Thoracic aorta (tissue), 2 donors: ENCODE data around the gene UTS2R. TPM values are rescaled to one million over a fixed set of nuclear protein-coding genes. Genes with fewer than 3 reads are reported as not detected.

Source experiments
- ATAC-seq: fragments of 150-250 bp; one replicate; pipeline ENCODE4 v1.8.0; 2017; ENCODE audit warnings: low read depth; ENCODE audit not compliant: insufficient number of reproducible peaks, low FRiP score
- DNase-seq: peaks from one replicate; pipeline ENCODE4 v3.0.0-alpha.2; 2020; ENCODE audit warnings: low spot score
- H3K27ac ChIP-seq, 2 donors: fragments of 200-600 bp; sonication (generic); 1 replicate in 1 of 2; 2 replicates in 1 of 2; pipeline ENCODE4 v1.5.1; 2016; ENCODE audit warnings: mild to moderate bottlenecking in 2 of 2, moderate library complexity in 2 of 2
- H3K27me3 ChIP-seq: fragments of 200-600 bp; sonication (generic); replicated peaks from 2 replicates; pipeline ENCODE4 v1.6.0; 2016; ENCODE audit warnings: mild to moderate bottlenecking; ENCODE audit not compliant: insufficient read depth
- H3K36me3 ChIP-seq: fragments of 200-600 bp; sonication (generic); one replicate; pipeline ENCODE4 v1.5.1; 2016
- H3K4me1 ChIP-seq, 2 donors: fragments of 200-600 bp; sonication (generic); 1 replicate in 1 of 2; 2 replicates in 1 of 2; pipeline versions ENCODE4 v1.5.1 to v1.6.0; 2016; ENCODE audit warnings: low read depth in 2 of 2, mild to moderate bottlenecking in 1 of 2; ENCODE audit not compliant: control insufficient read depth in 1 of 2
- H3K4me3 ChIP-seq: fragments of 200-600 bp; sonication (generic); 2 replicates; pipeline ENCODE4 v1.5.1; 2016; ENCODE audit warnings: mild to moderate bottlenecking
- H3K9me3 ChIP-seq: fragments of 200-600 bp; sonication (generic); 2 replicates; pipeline ENCODE4 v1.5.1; 2016
- total RNA-seq, 2 donors: library from RNA; depleted of rRNA; stranded (reverse); fragments of >200 nt; gene quantifications; one replicate each; pipeline versions ENCODE4 v1.1.0 to v1.2.3, GENCODE V29; 2016
- TF ChIP-seq, protein P1 (sequence below): fragments of 200-600 bp; sonication (generic); IDR thresholded peaks from one replicate; pipeline ENCODE4 v1.5.1; 2019; ENCODE audit warnings: antibody characterized with exemption

Gene UTS2R
- total RNA-seq, 2 donors from 2014 or later: 0.27 TPM; not detected in 1

DNA sequence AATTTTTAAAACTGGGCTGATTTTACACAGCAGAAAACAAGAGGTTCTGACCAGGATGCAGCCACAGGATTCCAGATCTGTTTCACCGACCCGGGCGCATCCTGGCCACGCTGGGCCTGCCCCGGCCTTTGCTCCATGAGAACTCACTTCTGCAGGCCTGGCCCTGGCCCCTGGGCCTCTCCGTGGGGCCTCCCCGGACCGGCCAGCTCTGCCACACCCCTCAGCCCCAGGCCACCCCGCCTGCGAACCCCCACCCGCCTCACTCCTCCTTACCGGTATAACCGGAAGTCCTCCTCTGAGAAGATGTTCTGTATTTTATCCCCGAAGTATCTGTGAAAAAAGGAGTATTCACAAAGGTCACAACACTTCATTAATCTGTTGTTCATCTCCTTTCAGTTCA, 33.5 kb downstream of the UTS2R start:
- TF ChIP-seq, protein P1, sequence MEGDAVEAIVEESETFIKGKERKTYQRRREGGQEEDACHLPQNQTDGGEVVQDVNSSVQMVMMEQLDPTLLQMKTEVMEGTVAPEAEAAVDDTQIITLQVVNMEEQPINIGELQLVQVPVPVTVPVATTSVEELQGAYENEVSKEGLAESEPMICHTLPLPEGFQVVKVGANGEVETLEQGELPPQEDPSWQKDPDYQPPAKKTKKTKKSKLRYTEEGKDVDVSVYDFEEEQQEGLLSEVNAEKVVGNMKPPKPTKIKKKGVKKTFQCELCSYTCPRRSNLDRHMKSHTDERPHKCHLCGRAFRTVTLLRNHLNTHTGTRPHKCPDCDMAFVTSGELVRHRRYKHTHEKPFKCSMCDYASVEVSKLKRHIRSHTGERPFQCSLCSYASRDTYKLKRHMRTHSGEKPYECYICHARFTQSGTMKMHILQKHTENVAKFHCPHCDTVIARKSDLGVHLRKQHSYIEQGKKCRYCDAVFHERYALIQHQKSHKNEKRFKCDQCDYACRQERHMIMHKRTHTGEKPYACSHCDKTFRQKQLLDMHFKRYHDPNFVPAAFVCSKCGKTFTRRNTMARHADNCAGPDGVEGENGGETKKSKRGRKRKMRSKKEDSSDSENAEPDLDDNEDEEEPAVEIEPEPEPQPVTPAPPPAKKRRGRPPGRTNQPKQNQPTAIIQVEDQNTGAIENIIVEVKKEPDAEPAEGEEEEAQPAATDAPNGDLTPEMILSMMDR: no peak
- Histone ChIP-seq H3K9me3 (no peaks in the 10 kb centered on the region), H3K36me3 (peaks cover 16% of the 10 kb centered on the region), H3K4me1 (no peaks in the 10 kb centered on the region), H3K4me3 (no peak overlapping the region), H3K27ac (no peak overlapping the region), H3K27me3 (no peaks in the 10 kb centered on the region)
- DNase-seq: no peak
- no peak for ATAC-seq

- TF ChIP-seq, protein P1: no peak
- Histone ChIP-seq H3K4me1 (no peaks in the 10 kb centered on the region), H3K9me3 (no peaks in the 10 kb centered on the region), H3K27me3 (no peaks in the 10 kb centered on the region), H3K4me3 (no peak overlapping the region), H3K27ac (no peak overlapping the region), H3K36me3 (peaks cover 16% of the 10 kb centered on the region)
- ATAC-seq: no peak
- DNase-seq: no peak
Observed at GRCh38 chr17:82406131-82406671, 34.6 kb downstream of the UTS2R start.

GRCh38 chr17:82407255-82407654, 35.7 kb downstream of the UTS2R start:
- Histone ChIP-seq H3K9me3 (no peaks in the 10 kb centered on the region), H3K27ac (no peak overlapping the region), H3K36me3 (peaks cover 13% of the 10 kb centered on the region), H3K27me3 (no peaks in the 10 kb centered on the region), H3K4me3 (no peak overlapping the region), H3K4me1 (no peaks in the 10 kb centered on the region)
- TF ChIP-seq, protein P1: no peak
- no peak for DNase-seq
- no peak for ATAC-seq

GRCh38 chr17:82408288-82408937, 36.8 kb downstream of the UTS2R start:
- H3K4me3 ChIP-seq: no peak overlapping the region
- H3K27me3 ChIP-seq: no peaks in the 10 kb centered on the region
- ATAC-seq (no peak), DNase-seq (no peak)
- TF ChIP-seq, protein P1: no peak
- H3K36me3 ChIP-seq: peaks cover 9% of the 10 kb centered on the region
- no peaks in the 10 kb centered on the region for H3K4me1 ChIP-seq
- no peak overlapping the region for H3K27ac ChIP-seq
- no peaks in the 10 kb centered on the region for H3K9me3 ChIP-seq

- DNase-seq: no peak
- H3K27ac ChIP-seq: no peak overlapping the region
- no peak overlapping the region for H3K4me3 ChIP-seq
- H3K27me3 ChIP-seq: no peaks in the 10 kb centered on the region
- TF ChIP-seq, protein P1: no peak
- no peaks in the 10 kb centered on the region for H3K4me1 ChIP-seq
- peaks cover 7% of the 10 kb centered on the region for H3K36me3 ChIP-seq
- ATAC-seq: no peak
- no peaks in the 10 kb centered on the region for H3K9me3 ChIP-seq
Observed at GRCh38 chr17:82408938-82409318, 37.4 kb downstream of the UTS2R start.
